Transverse colon (tissue), 4 donors: Measurements from ENCODE around the gene TRIM29.

Experiments
- CTCF ChIP-seq, 5 experiments: fragments of 200-600 bp in 3 of 5; fragments of 450-650 bp in 2 of 5; sonication (generic) in 3 of 5; IDR thresholded peaks; 1 replicate in 2 of 5; 2 replicates in 3 of 5; pipeline ENCODE4 v1.5.1; 2016 to 2017; ENCODE audit warnings: antibody characterized with exemption in 5 of 5, inconsistent platforms in 3 of 5, mild to moderate bottlenecking in 2 of 5, moderate library complexity in 1 of 5
- EP300 ChIP-seq: sonication (generic); formaldehyde crosslinking; IDR thresholded peaks from one replicate; pipeline ENCODE4 v1.6.1; 2017; ENCODE audit warnings: antibody characterized with exemption, low read depth
- POLR2A ChIP-seq: fragments of 450-650 bp; IDR thresholded peaks from one replicate; pipeline ENCODE4 v1.6.1; 2016; ENCODE audit warnings: antibody characterized with exemption, mild to moderate bottlenecking, moderate library complexity
- POLR2AphosphoS5 ChIP-seq, 3 donors: sonication (generic); formaldehyde crosslinking; IDR thresholded peaks; one replicate each; pipeline ENCODE4 v1.6.1; 2016; ENCODE audit warnings: antibody characterized with exemption in 3 of 3

DNA sequence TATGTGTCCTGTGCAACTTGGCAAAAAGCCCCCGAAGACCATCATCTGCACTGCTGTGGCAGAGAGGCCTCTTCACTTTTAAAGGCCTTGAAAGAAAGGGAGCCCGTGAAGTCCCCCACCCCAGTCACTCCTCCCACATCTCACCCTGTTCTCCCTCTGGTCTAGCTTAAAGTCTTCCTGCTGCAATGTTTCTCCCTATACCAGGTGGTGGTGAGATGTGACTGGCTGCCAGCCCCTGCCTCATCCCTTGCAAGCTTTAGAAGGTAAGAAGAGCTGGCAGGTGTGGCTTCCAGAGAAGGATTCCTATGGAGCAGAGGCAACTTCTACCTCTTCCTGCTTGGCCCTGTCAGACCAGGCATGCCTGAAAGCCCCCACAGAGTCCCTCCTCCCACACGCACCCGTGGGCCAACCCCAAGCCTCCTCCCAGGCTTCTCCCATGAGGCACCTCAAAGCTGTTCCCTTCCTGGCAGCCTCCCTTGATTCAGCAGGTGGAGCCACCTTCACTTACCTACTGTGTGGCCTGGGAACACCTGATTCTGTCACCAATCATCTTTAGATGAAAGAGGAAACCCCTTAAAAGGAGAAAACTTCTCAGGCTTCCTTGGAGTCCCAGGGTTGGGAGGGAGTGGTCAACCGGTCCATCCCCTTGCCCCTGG, 4.0 kb upstream of the TRIM29 start:
- no peak for TF ChIP-seq POLR2A
- TF ChIP-seq CTCF (IDR thresholded peaks at IDR 0.05) = no peak
- TF ChIP-seq POLR2AphosphoS5 (IDR thresholded peaks at IDR 0.05) = no peak
- TF ChIP-seq EP300 = no peak
